SK-N-SH (cell line): ENCODE results near the gene NEU3. TPM values are rescaled to one million over a fixed set of nuclear protein-coding genes. Genes with fewer than 3 reads are reported as not detected.

Experiments
- CTCF ChIA-PET: fragments of 300-600, 350-600 bp; formaldehyde crosslinking; extraction: SDS; loops from one replicate; lab custom pipeline; 2021; lab: Yijun Ruan, JAX
- POLR2A ChIA-PET: fragments of 350-600 bp; sonication (Branson Sonifier 250); formaldehyde crosslinking; extraction: SDS; loops from one replicate; lab custom pipeline; 2020; ENCODE audit warnings: antibody characterized with exemption, inconsistent platforms; lab: Yijun Ruan, JAX
- DNase-seq: peaks from one replicate; pipeline ENCODE4 v3.0.0; 2012
- H2AFZ ChIP-seq: fragments of 200-600 bp; sonication (generic); 2 replicates; pipeline ENCODE4 v1.8.1; 2016; ENCODE audit warnings: antibody characterized with exemption, mild to moderate bottlenecking, low read depth
- H3F3A ChIP-seq: fragments of 200-600 bp; sonication (generic); replicated peaks from 2 replicates; pipeline ENCODE3; 2016; ENCODE audit warnings: antibody characterized with exemption, mild to moderate bottlenecking; ENCODE audit not compliant: insufficient read depth
- H3K27ac ChIP-seq, 2 experiments: fragments of 200-500 bp in 1 of 2; fragments of 200-600 bp in 1 of 2; sonication (Bioruptor generic) in 1 of 2; sonication (generic), shearing (Covaris generic) in 1 of 2; 2 replicates each; pipeline versions ENCODE4 v1.5.1 to v1.6.1; 2014 to 2016; ENCODE audit warnings: low read depth in 2 of 2, inconsistent platforms in 1 of 2, low read length in 1 of 2, mild to moderate bottlenecking in 1 of 2, mixed read lengths in 1 of 2
- H3K27me3 ChIP-seq: fragments of 200-600 bp; sonication (generic), shearing (Covaris generic); 2 replicates; pipeline ENCODE4 v1.6.1; 2016; ENCODE audit warnings: mixed run types; ENCODE audit not compliant: insufficient read depth
- H3K36me3 ChIP-seq, 2 experiments: fragments of 200-500 bp in 1 of 2; fragments of 200-600 bp in 1 of 2; sonication (Bioruptor generic) in 1 of 2; sonication (generic) in 1 of 2; replicated peaks in 1 of 2; 2 replicates each; pipeline versions ENCODE3 to v1.5.1; 2014 to 2016; ENCODE audit warnings: low read length in 1 of 2, mild to moderate bottlenecking in 1 of 2; ENCODE audit not compliant: insufficient read depth in 2 of 2, control insufficient read depth in 1 of 2
- H3K4me1 ChIP-seq, 2 experiments: fragments of 200-500 bp in 1 of 2; fragments of 200-600 bp in 1 of 2; sonication (Bioruptor generic) in 1 of 2; sonication (generic), shearing (Covaris generic) in 1 of 2; 2 replicates each; pipeline versions ENCODE4 v1.5.1 to v1.6.1; 2014 to 2016; ENCODE audit warnings: low read depth in 1 of 2, low read length in 1 of 2, mixed run types in 1 of 2; ENCODE audit not compliant: insufficient read depth in 2 of 2, control insufficient read depth in 1 of 2
- H3K4me2 ChIP-seq: fragments of 200-600 bp; sonication (generic), shearing (Covaris generic); 2 replicates; pipeline ENCODE4 v1.6.1; 2017; ENCODE audit warnings: mixed run types
- H3K4me3 ChIP-seq, 2 experiments: fragments of 200-500 bp in 1 of 2; fragments of 200-600 bp in 1 of 2; sonication (Bioruptor generic) in 1 of 2; sonication (generic), shearing (Covaris generic) in 1 of 2; 2 replicates each; pipeline versions ENCODE4 v1.5.1 to v1.8.1; 2014 to 2016; ENCODE audit warnings: low read depth in 2 of 2, inconsistent platforms in 1 of 2, low read length in 1 of 2, mild to moderate bottlenecking in 1 of 2, mixed read lengths in 1 of 2, moderate library complexity in 1 of 2
- H3K79me2 ChIP-seq: fragments of 200-600 bp; sonication (generic); 2 replicates; pipeline ENCODE4 v1.8.1; 2017; ENCODE audit warnings: mild to moderate bottlenecking; ENCODE audit not compliant: insufficient read depth
- H3K9ac ChIP-seq: fragments of 200-600 bp; sonication (generic); 2 replicates; pipeline ENCODE4 v1.6.1; 2017; ENCODE audit warnings: mixed run types
- H3K9me2 ChIP-seq: fragments of 200-600 bp; sonication (generic); 2 replicates; pipeline ENCODE4 v1.6.1; 2017; ENCODE audit warnings: mixed run types
- H3K9me3 ChIP-seq: fragments of 200-600 bp; sonication (generic); 2 replicates; pipeline ENCODE4 v1.6.1; 2017; ENCODE audit warnings: mixed run types, mild to moderate bottlenecking, moderate library complexity
- H4K20me1 ChIP-seq: fragments of 200-600 bp; sonication (generic); 2 replicates; pipeline ENCODE4 v1.6.1; 2017; ENCODE audit warnings: mild to moderate bottlenecking, mixed run types; ENCODE audit not compliant: insufficient read depth
- CTCF ChIP-seq: fragments of 200-600 bp; sonication (generic); IDR thresholded peaks from 2 replicates; pipeline ENCODE4 v1.6.1; 2017; ENCODE audit warnings: antibody characterized with exemption, mild to moderate bottlenecking, moderate library complexity
- ELF1 ChIP-seq: IDR thresholded peaks from 2 replicates; pipeline ENCODE4 v1.4.0; 2012
- FOSL2 ChIP-seq: IDR thresholded peaks from 2 replicates; pipeline ENCODE4 v1.4.0; 2012; ENCODE audit warnings: low read depth, mild to moderate bottlenecking, moderate library complexity, borderline replicate concordance
- FOXJ3 ChIP-seq: sonication (generic); formaldehyde crosslinking; IDR thresholded peaks from 2 replicates; pipeline ENCODE4 v1.5.1; 2020; ENCODE audit warnings: mild to moderate bottlenecking, missing genetic modification reagents
- JUND ChIP-seq: IDR thresholded peaks from 2 replicates; pipeline ENCODE4 v1.4.0; 2012
- RFX5 ChIP-seq: IDR thresholded peaks from 2 replicates; pipeline ENCODE4 v1.6.1; 2012; ENCODE audit warnings: mild to moderate bottlenecking, improper control_type of control experiment, low read length
- SIN3A ChIP-seq: IDR thresholded peaks from 2 replicates; pipeline ENCODE4 v1.6.1; 2012; ENCODE audit warnings: low read depth, mild to moderate bottlenecking, low read length, moderate library complexity, borderline replicate concordance
- SMC3 ChIP-seq: IDR thresholded peaks from 2 replicates; pipeline ENCODE4 v1.6.1; 2012; ENCODE audit warnings: low read depth, low read length, improper control_type of control experiment
- TAF1 ChIP-seq: IDR thresholded peaks from 2 replicates; pipeline ENCODE4 v1.6.1; 2012; ENCODE audit warnings: low read depth, mild to moderate bottlenecking, low read length, moderate library complexity, borderline replicate concordance
- TCF12 ChIP-seq: IDR thresholded peaks from 2 replicates; pipeline ENCODE4 v1.4.0; 2012
- TEAD4 ChIP-seq: IDR thresholded peaks from 2 replicates; pipeline ENCODE4 v1.4.0; 2012; ENCODE audit warnings: mild to moderate bottlenecking, borderline replicate concordance; ENCODE audit not compliant: insufficient read depth
- USF1 ChIP-seq: IDR thresholded peaks from 2 replicates; pipeline ENCODE4 v1.4.0; 2012; ENCODE audit warnings: low read depth, borderline replicate concordance
- WGBS: methylation state at CpG from one replicate; pipeline ENCODE4 v1.1.6; 2017; ENCODE audit warnings: low lambda C conversion rate; 5-methylcytosine and 5-hydroxymethylcytosine counted together
- polyA plus RNA-seq, 3 experiments: library from polyadenylated mRNA; depleted of rRNA; stranded (reverse); fragments of >200 nt; gene quantifications; 2 replicates each; pipeline ENCODE4 v1.2.3, GENCODE V29; 2012
- TF ChIP-seq, protein P1 (sequence below): IDR thresholded peaks from 2 replicates; pipeline ENCODE4 v1.4.0; 2012; ENCODE audit warnings: low read depth, borderline replicate concordance

NEU3 gene
- polyA plus RNA-seq, 1 of the 3 experiments (the other 2 are of a cell fraction), result 5.7 TPM

GRCh38 chr11:75032550-75032935 lies 43.8 kb downstream of the NEU3 start (continued):
- TF ChIP-seq USF1 (no peak), SMC3 (no peak), JUND (no peak), ELF1 (no peak), CTCF (no peak), FOSL2 (no peak), RFX5 (no peak), FOXJ3 (CRISPR knock-in tag) (no peak), TEAD4 (no peak), SIN3A (no peak)
- TF ChIP-seq, protein P1, sequence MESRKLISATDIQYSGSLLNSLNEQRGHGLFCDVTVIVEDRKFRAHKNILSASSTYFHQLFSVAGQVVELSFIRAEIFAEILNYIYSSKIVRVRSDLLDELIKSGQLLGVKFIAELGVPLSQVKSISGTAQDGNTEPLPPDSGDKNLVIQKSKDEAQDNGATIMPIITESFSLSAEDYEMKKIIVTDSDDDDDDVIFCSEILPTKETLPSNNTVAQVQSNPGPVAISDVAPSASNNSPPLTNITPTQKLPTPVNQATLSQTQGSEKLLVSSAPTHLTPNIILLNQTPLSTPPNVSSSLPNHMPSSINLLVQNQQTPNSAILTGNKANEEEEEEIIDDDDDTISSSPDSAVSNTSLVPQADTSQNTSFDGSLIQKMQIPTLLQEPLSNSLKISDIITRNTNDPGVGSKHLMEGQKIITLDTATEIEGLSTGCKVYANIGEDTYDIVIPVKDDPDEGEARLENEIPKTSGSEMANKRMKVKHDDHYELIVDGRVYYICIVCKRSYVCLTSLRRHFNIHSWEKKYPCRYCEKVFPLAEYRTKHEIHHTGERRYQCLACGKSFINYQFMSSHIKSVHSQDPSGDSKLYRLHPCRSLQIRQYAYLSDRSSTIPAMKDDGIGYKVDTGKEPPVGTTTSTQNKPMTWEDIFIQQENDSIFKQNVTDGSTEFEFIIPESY, result no peak

GRCh38 chr11:75033916-75034315 lies 45.2 kb downstream of the NEU3 start:
- Histone ChIP-seq H3K36me3 (no peaks in the 10 kb centered on the region), H3K9me2 (no peaks in the 10 kb centered on the region), H3K4me3 (no peak overlapping the region), H2AFZ (no peak overlapping the region), H3K9ac (no peak overlapping the region), H4K20me1 (no peaks in the 10 kb centered on the region), H3F3A (no peaks in the 10 kb centered on the region), H3K79me2 (no peaks in the 10 kb centered on the region), H3K27ac (no peak overlapping the region), H3K9me3 (no peaks in the 10 kb centered on the region), H3K4me2 (no peak overlapping the region), H3K27me3 (no peaks in the 10 kb centered on the region), H3K4me1 (peaks cover 6 to 11% of the 10 kb centered on the region in 2 experiments; a peak in 2 of 4 replicates)
- DNase-seq, result no peak
- ChIA-PET POLR2A (no interaction called here), CTCF (interaction anchor here (2.6 to 3.8 kb wide), 4 partner anchors 10 to 172 kb away, joined by 12 to 44 read pairs (median 22); no protein-coding TSS in a partner anchor)
- WGBS, result 92% methylated on average over 3 of the region's 3 CpGs
- TF ChIP-seq USF1 (no peak), TCF12 (no peak), TAF1 (no peak)
